HUES64 (cell line): ENCODE measurements around the gene PARD3B.
"Not testable (repeated sequence)": the region's sequence is repeated elsewhere in the genome, so short reads cannot be mapped to it uniquely, and the experiment has no call there.

Experiments used
- H3K27ac ChIP-seq: 2 replicates; pipeline ENCODE4 v1.7.0; 2013; ENCODE audit warnings: low read depth, low read length, inconsistent platforms
- H3K27me3 ChIP-seq: 2 replicates; pipeline ENCODE4 v1.6.1; 2013; ENCODE audit warnings: mild to moderate bottlenecking, low read length; ENCODE audit not compliant: insufficient read depth
- H3K36me3 ChIP-seq: 2 replicates; pipeline ENCODE4 v1.6.1; 2013; ENCODE audit warnings: mild to moderate bottlenecking, low read length; ENCODE audit not compliant: insufficient read depth
- H3K4me1 ChIP-seq: 2 replicates; pipeline ENCODE4 v1.6.1; 2013; ENCODE audit warnings: mild to moderate bottlenecking, low read length, moderate library complexity; ENCODE audit not compliant: insufficient read depth
- H3K4me3 ChIP-seq: 2 replicates; pipeline ENCODE4 v1.5.1; 2013; ENCODE audit warnings: mild to moderate bottlenecking, low read length, moderate library complexity
- H3K9ac ChIP-seq: 2 replicates; pipeline ENCODE4 v1.6.1; 2013; ENCODE audit warnings: mild to moderate bottlenecking, low read depth, low read length
- H3K9me3 ChIP-seq: 2 replicates; pipeline ENCODE4 v1.6.1; 2013; ENCODE audit warnings: low read depth, low read length; ENCODE audit not compliant: insufficient read depth
- WGBS: fragments of 150-250, 120-280 bp; methylation state at CpG from one replicate; pipeline ENCODE4 v1.1.7; 2013; ENCODE audit warnings: missing lambda C conversion rate; 5-methylcytosine and 5-hydroxymethylcytosine counted together

PARD3B gene

DNA sequence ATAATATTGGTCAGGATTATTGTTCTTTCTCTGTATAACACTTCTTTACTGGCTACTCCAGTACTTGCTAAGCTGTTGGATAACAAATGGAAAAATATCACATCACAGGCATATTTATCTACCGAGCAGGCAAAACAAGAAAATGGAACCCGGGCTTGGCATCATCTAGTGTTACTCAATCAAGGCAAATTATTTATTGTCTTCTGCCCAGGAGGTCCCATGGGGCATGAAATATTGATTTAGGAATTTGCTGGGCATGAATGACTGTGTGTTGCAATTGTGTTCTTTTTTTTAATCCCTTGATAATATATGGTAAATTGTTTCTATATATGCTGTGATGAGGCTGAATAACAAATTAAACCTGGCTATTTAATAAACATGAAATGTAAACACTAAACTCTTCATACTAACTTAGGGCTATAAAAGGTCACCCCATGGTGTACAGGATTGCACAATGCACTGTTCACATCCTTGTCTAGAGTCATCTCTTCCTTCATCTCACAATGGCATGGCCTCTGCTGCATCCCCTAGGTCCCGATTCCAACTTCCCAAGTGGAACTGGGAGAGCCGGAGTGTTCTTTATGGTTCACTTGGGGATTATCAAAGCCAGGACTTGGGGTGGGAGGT lies 2.2 kb upstream of the PARD3B start:
- no peak overlapping the region for H3K4me3 ChIP-seq
- H3K9me3 ChIP-seq, result no peaks in the 10 kb centered on the region
- H3K27me3 ChIP-seq, result peaks cover 44% of the 10 kb centered on the region
- peaks cover 19% of the 10 kb centered on the region for H3K4me1 ChIP-seq
- no peaks in the 10 kb centered on the region for H3K36me3 ChIP-seq
- H3K9ac ChIP-seq, result no peak overlapping the region
- H3K27ac ChIP-seq, result no peak overlapping the region
- 91% methylated on average over 4 of the region's 4 CpGs for WGBS

DNA sequence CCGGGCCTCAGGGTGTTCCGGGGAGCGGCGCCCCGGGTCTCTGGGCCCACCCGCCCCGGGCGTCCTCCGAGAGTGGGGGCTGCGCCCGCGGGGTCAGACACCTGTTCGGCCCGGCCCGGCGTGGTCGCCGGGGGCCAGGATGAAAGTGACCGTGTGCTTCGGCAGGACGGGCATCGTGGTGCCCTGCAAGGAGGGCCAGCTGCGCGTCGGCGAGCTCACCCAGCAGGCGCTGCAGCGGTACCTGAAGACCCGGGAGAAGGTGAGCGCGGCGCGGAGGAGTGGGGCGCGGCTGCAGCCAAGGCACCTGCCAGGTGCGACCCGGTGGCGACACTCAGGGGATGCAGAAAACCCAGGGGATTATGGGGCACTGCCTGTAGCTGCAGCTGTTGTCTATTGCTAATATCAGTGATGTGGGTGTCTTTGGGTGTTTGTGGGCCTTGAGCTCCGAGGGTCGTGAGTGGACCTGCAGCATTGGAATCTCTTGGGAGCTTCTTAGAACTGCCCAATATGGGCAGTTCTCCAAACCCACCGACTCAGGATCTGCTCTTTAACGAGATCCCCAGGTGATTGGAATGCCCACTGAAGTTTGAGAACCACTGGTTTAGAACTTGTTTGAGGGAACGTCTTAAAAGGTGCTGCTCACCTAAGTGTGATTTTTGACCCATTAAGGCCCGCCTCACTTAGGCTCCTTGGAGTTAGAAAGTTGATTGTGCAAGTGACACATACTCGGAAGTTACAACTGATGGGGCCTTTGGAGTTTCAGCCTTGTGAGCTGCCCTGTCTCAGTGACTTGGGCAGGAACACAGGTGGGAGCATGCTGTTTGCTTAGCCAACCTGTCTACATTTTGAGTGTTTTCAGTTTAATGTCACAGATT lies 823 bp downstream of the PARD3B start:
- H3K4me3 ChIP-seq, result peak overlapping the region; percentile 54
- H3K9ac ChIP-seq, result peak overlapping the region; percentile 22

DNA sequence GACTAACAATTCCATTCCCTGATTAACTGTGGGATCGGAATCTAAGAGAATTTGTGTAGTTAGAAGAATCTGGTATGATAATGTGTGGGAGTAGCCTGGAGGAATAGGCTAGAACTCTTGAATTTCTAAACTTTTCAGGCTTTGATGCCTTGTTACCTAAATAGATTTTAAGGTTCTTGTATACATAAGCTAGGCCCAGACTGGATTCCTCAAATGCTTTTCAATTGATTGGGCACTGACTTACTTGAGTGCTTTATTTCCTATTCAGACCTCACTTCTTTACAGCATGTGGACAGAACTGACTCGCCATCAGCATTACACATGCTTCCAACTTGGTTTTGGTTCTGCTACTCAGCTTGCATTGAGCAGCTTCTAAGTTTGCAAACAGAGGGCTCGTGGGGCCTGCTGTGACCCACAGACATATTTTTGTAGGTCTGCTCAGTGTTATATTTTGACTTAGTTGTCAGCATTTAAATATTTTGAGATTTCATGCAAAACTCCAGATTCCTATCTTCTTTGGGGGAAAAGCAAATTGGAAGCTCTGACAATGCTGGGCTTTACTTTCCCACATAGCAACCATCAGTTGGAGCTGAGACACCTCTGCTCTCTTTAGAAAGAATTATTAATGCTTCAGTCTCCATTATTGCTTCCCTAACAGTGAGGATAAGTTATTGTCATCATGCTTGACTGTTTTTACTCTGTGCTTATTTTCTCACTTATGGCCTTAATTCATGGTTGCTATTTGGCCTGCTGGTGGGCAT lies 5.7 kb downstream of the PARD3B start:
- 76% methylated on average over 3 of the region's 3 CpGs for WGBS
- Histone ChIP-seq H3K9me3 (no peaks in the 10 kb centered on the region), H3K9ac (no peak overlapping the region)

More for the DNA sequence above, 823 bp downstream of the PARD3B start:
- Histone ChIP-seq H3K36me3 (no peaks in the 10 kb centered on the region), H3K9me3 (no peaks in the 10 kb centered on the region), H3K4me1 (peaks cover 23% of the 10 kb centered on the region), H3K27me3 (peaks cover 44% of the 10 kb centered on the region), H3K27ac (no peak overlapping the region)
- 8% methylated on average over 45 of the region's 45 CpGs for WGBS

DNA sequence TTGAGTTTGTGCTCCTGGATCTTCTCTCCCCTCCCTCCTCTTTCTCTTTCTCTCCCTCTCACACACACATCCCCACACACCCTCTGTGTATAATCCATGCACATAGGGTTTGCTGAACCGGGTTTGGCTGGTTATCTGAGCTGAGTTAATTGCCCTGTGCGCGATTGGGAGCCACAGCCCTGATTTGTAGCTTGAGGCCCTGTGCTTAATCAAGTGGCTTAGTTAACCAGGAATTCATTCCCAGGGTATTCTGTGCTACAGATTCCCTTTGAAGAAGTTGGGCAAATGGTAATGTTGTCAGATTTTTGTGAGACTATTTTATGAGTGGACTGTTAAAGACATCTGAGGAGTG lies 6.2 kb downstream of the PARD3B start:
- WGBS, result 82% methylated on average over 3 of the region's 3 CpGs
- H3K27ac ChIP-seq, result no peak overlapping the region
- H3K4me1 ChIP-seq, result peaks cover 20% of the 10 kb centered on the region
- H3K9ac ChIP-seq, result no peak overlapping the region
- H3K36me3 ChIP-seq, result no peaks in the 10 kb centered on the region
- no peaks in the 10 kb centered on the region for H3K9me3 ChIP-seq
- H3K4me3 ChIP-seq, result no peak overlapping the region
- peaks cover 10% of the 10 kb centered on the region for H3K27me3 ChIP-seq

More for the DNA sequence above, 5.7 kb downstream of the PARD3B start:
- Histone ChIP-seq H3K4me1 (peaks cover 20% of the 10 kb centered on the region), H3K27ac (peak overlapping the region; percentile 35; the same call in 1 of the 2 replicates), H3K27me3 (peaks cover 15% of the 10 kb centered on the region), H3K36me3 (no peaks in the 10 kb centered on the region), H3K4me3 (no peak overlapping the region)

DNA sequence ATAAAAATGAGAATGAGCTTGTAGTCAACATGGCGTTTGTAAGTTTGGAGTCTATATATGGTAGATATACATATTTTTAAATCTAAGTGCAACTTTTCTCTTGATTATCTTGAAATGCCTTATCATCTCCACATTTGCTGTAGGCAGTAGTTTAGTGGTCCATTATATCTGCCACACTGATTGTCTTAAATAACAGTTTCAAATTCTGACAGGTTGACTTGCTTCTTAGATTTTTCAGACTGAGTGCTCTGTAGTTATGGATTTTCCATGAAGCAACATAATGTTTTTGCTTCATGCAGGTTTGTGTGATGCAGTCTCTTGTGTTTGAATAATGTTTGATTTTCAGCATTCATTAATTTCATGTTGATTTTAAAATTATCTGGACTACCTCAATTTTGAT lies 12.3 kb downstream of the PARD3B start:
- Histone ChIP-seq H3K4me3 (no peak overlapping the region), H3K4me1 (no peaks in the 10 kb centered on the region), H3K36me3 (no peaks in the 10 kb centered on the region), H3K9ac (no peak overlapping the region), H3K27me3 (no peaks in the 10 kb centered on the region), H3K9me3 (no peaks in the 10 kb centered on the region), H3K27ac (no peak overlapping the region)
- WGBS, result no CpG with 5 or more reads among the region's 1 CpG

DNA sequence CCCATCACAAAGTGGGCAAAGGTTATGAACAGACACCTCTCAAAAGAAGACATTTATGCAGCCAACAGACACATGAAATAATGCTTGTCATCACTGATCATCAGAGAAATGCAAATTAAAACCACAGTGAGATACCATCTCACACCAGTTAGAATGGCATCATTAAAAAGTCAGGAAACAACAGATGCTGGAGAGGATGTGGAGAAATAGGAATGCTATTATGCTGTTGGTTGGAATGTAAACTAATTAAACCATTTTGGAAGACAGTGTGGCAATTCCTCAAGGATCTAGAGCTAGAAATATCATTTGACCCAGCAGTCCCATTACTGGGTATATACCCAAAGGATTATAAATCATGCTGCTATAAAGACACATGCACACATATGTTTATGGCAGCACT lies 14.1 kb downstream of the PARD3B start:
- not testable (repeated sequence) for H3K27me3 ChIP-seq, H3K36me3 ChIP-seq, H3K9ac ChIP-seq, H3K27ac ChIP-seq, H3K4me1 ChIP-seq, H3K9me3 ChIP-seq, H3K4me3 ChIP-seq

DNA sequence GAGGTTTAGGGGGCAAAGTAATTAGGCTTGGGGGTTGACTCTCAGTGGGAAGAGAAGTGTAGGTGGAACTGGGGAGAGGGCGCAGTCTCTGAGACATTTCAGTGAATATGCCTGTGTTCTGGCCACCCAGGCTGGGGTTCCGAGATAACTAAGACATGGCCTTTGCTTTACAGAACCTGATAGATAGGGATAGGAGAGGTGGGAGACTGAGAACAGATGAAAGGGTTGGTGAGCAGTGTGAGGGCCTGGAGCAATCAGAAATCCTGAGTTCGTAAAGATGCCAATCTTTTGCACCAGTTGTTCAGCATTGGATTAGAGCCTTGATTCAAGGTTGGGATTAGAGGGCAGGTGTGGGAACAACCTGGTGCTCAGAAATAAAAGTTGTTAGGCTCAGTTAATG lies 15.6 kb downstream of the PARD3B start:
- H3K9ac ChIP-seq, result no peak overlapping the region
- WGBS, result 93% methylated on average over 3 of the region's 3 CpGs
- no peaks in the 10 kb centered on the region for H3K4me1 ChIP-seq

DNA sequence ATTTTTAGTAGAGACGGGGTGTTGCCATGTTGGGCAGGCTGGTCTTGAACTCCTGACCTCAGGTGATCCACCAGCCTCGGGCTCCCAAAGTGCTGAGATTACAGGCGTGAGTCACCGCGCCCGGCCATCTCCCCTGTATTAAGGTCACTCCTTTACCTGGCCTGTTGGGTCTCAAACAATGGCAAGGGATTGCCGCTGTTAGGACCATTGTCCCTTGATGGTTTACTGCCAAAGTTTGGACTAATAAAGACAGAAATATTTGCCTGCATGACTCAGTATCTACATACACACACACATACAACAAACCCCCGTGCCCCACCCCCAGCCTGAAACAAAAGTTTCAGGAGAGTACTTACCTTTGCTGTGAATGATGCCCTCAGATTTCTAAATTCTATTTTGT lies 16.5 kb downstream of the PARD3B start:
- WGBS, result 95% methylated on average over 8 of the region's 8 CpGs
- Histone ChIP-seq H3K27ac (no peak overlapping the region), H3K27me3 (no peaks in the 10 kb centered on the region), H3K9ac (no peak overlapping the region), H3K36me3 (no peaks in the 10 kb centered on the region), H3K9me3 (no peaks in the 10 kb centered on the region), H3K4me3 (no peak overlapping the region), H3K4me1 (no peaks in the 10 kb centered on the region)

More for the DNA sequence above, 15.6 kb downstream of the PARD3B start:
- H3K27ac ChIP-seq, result no peak overlapping the region
- H3K27me3 ChIP-seq, result no peaks in the 10 kb centered on the region
- no peaks in the 10 kb centered on the region for H3K36me3 ChIP-seq
- H3K9me3 ChIP-seq, result no peaks in the 10 kb centered on the region
- no peak overlapping the region for H3K4me3 ChIP-seq

DNA sequence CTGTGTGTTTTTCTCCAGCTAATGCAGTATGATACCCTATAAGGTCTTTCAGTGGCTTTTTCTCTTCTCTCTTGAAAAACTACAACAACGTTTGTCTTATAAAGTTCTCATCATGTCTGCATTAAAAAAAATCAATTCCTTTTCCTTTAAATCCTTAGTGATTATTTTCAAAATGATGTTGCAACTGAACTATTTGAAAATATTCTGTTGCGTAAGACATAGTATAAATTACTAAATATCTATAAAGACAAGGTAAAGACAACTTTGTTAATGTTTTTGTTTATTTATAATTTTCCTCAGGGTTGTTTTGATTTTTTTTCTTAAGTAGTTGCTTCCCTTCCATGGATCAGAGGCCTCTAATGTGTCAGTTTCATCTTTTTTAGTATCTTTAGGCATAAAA lies 21.2 kb downstream of the PARD3B start:
- Histone ChIP-seq H3K4me1 (no peaks in the 10 kb centered on the region), H3K36me3 (no peaks in the 10 kb centered on the region), H3K27ac (no peak overlapping the region), H3K9ac (no peak overlapping the region), H3K4me3 (no peak overlapping the region), H3K27me3 (no peaks in the 10 kb centered on the region), H3K9me3 (no peaks in the 10 kb centered on the region)
- 100% methylated on average over 1 of the region's 2 CpGs for whole genome bisulfite sequencing

DNA sequence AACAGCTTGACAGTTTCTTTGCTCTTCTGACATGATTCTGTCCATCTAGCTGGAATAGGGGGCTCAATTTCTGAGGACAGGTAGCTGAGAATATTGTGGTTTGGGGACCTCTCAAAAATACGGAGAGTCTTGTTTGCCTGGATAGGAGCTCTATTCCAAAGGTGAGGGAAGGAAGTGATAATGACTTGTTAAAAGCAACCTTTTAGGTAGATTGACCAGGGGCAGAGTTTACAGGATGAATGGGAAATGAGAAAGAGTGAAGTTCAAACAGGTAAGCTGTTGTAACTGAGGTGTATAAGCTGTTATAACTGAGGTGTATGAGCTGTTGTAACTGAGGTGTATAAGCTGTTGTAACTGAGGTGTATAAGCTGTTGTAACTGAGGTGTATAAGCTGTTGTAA lies 25.1 kb downstream of the PARD3B start:
- no peaks in the 10 kb centered on the region for H3K27me3 ChIP-seq

DNA sequence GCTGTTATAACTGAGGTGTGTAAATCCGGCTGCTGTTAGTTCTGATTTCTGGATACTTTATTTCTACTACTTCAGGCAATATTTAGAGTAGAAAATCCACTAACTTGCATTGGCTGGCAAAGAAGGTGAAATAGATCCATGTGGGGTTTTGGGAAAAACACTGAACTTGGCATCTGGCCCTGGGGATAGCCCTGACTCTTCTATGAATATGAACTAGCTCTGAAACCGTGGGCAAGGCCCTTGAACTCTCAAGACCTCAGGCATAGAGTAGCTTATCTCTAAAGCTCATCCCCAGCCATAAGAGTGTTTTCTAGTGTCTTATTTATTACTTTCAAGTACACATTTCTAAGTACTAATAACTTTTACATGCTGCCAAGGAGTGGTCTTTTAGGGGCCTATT lies 25.8 kb downstream of the PARD3B start:
- no peaks in the 10 kb centered on the region for H3K36me3 ChIP-seq
- no peaks in the 10 kb centered on the region for H3K9me3 ChIP-seq
- no peak overlapping the region for H3K4me3 ChIP-seq
- H3K27me3 ChIP-seq, result no peaks in the 10 kb centered on the region
- H3K4me1 ChIP-seq, result no peaks in the 10 kb centered on the region
- H3K27ac ChIP-seq, result no peak overlapping the region
- WGBS, result 85% methylated on average over 2 of the region's 2 CpGs
- H3K9ac ChIP-seq, result no peak overlapping the region

More for the DNA sequence above, 25.1 kb downstream of the PARD3B start:
- H3K9ac ChIP-seq, result no peak overlapping the region
- no peaks in the 10 kb centered on the region for H3K36me3 ChIP-seq
- no peak overlapping the region for H3K27ac ChIP-seq
- WGBS, result 90% methylated on average over 1 of the region's 1 CpG
- H3K4me1 ChIP-seq, result no peaks in the 10 kb centered on the region
- no peaks in the 10 kb centered on the region for H3K9me3 ChIP-seq
- no peak overlapping the region for H3K4me3 ChIP-seq
